Measurements from ENCODE around the gene CDK5. TPM values are rescaled to one million over a fixed set of nuclear protein-coding genes. Genes with fewer than 3 reads are reported as not detected.

CDK5 gene
- total and polyA plus RNA-seq, 2 of the 13 experiments (the other 11 are each of a cell fraction or from before 2014, with no cell fraction given): 16.4 to 21.3 TPM

DNA sequence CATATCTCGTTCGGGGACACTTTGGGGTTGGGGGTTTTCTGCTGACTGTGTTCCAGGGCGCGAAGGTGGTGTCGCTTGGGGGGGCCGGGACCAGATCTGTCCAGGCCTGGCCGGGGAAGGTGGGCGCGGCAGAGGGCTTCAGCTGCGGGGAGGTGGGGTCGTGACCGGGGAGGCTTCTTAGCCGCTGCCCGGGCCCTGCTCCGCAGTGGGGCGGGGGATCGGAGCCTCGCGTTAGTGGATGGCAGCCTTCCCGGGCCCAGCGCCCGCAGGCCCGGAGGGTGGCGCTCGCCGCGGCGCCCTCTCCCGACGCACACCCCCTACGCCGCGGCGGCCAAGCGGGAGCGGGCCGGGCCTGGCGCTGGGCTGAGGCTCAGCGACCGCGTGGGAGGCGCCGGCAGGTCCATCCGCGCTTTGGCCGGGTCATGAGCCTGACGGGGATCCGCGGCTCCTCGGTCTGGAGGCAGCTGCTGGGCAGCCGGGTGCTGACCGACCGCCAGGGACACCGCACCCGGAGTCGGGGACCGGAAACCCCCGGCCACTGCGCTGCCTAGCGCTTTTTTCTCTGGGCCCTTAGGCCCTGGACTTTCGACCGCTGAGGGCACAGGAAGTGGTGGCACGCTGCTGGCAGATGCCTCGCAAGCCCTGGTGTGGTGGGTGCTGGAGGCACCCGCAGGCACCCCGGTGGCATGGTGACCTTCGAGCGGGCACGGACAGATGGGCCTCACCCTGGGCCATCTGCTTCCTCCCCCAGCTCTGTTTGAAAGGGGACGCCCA is 29.7 kb upstream of the CDK5 start (continued):
- TF ChIP-seq, protein P1, sequence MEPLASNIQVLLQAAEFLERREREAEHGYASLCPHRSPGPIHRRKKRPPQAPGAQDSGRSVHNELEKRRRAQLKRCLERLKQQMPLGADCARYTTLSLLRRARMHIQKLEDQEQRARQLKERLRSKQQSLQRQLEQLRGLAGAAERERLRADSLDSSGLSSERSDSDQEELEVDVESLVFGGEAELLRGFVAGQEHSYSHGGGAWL (CRISPR knock-in tag; IDR thresholded peaks at IDR 0.05): peak; percentile 43; the same call in 1 of the 2 replicates
- TF ChIP-seq ZNF20 (CRISPR knock-in tag; IDR thresholded peaks at IDR 0.05) (no peak), MEIS1 (CRISPR knock-in tag; IDR thresholded peaks at IDR 0.05; ENCODE audit: borderline replicate concordance) (peak; percentile 70; the same call in 1 of the 2 replicates), PHF20 (CRISPR knock-in tag; IDR thresholded peaks at IDR 0.05) (peak; percentile 19; the same call in 1 of the 2 replicates), GATAD2A (CRISPR knock-in tag; IDR thresholded peaks at IDR 0.05) (peak; percentile 40; the same call in 1 of the 2 replicates), ELF1 (CRISPR knock-in tag; IDR thresholded peaks at IDR 0.05) (peak; percentile 52), ZNF577 (CRISPR knock-in tag; IDR thresholded peaks at IDR 0.05; ENCODE audit: borderline replicate concordance, low read depth) (peak; percentile 71; the same call in 1 of the 2 replicates), ZBTB7A (CRISPR knock-in tag; IDR thresholded peaks at IDR 0.05) (peak; percentile 26; the same call in 1 of the 2 replicates), SMYD3 (CRISPR knock-in tag; IDR thresholded peaks at IDR 0.05) (no peak), ZBTB7B (CRISPR knock-in tag; IDR thresholded peaks at IDR 0.05) (peak; percentile 48; the same call in 1 of the 2 replicates), DMAP1 (CRISPR knock-in tag; IDR thresholded peaks at IDR 0.05) (peak; percentile 58; the same call in 1 of the 2 replicates), ESRRA (CRISPR knock-in tag; IDR thresholded peaks at IDR 0.05; ENCODE audit: low read depth) (peak; percentile 67), MIER2 (CRISPR knock-in tag; IDR thresholded peaks at IDR 0.05) (no peak), ZNF263 (CRISPR knock-in tag; IDR thresholded peaks at IDR 0.05) (peak; percentile 14; the same call in 1 of the 2 replicates), ZNF703 (CRISPR knock-in tag; IDR thresholded peaks at IDR 0.05; ENCODE audit: borderline replicate concordance) (no peak), PHF21A (CRISPR knock-in tag; IDR thresholded peaks at IDR 0.05) (peak; percentile 45), TMF1 (CRISPR knock-in tag; IDR thresholded peaks at IDR 0.05; ENCODE audit: low read depth) (peak; percentile 61), PHF8 (CRISPR knock-in tag; IDR thresholded peaks at IDR 0.05) (peak; percentile 77)
- TF ChIP-seq, protein P2, sequence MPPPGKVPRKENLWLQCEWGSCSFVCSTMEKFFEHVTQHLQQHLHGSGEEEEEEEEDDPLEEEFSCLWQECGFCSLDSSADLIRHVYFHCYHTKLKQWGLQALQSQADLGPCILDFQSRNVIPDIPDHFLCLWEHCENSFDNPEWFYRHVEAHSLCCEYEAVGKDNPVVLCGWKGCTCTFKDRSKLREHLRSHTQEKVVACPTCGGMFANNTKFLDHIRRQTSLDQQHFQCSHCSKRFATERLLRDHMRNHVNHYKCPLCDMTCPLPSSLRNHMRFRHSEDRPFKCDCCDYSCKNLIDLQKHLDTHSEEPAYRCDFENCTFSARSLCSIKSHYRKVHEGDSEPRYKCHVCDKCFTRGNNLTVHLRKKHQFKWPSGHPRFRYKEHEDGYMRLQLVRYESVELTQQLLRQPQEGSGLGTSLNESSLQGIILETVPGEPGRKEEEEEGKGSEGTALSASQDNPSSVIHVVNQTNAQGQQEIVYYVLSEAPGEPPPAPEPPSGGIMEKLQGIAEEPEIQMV (CRISPR knock-in tag; IDR thresholded peaks at IDR 0.05; ENCODE audit: low read depth): no peak
- TF ChIP-seq, protein P3, sequence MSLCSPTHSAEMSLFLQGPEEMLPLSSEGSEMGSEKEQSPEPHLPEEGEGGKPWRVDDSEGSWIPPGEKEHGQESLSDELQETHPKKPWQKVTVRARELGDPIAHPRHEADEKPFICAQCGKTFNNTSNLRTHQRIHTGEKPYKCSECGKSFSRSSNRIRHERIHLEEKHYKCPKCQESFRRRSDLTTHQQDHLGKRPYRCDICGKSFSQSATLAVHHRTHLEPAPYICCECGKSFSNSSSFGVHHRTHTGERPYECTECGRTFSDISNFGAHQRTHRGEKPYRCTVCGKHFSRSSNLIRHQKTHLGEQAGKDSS (CRISPR knock-in tag; IDR thresholded peaks at IDR 0.05; ENCODE audit: borderline replicate concordance, low read depth): 0 out of 2 replicates have a peak, but pooled peaks have one; percentile 23
- TF ChIP-seq, protein P4, sequence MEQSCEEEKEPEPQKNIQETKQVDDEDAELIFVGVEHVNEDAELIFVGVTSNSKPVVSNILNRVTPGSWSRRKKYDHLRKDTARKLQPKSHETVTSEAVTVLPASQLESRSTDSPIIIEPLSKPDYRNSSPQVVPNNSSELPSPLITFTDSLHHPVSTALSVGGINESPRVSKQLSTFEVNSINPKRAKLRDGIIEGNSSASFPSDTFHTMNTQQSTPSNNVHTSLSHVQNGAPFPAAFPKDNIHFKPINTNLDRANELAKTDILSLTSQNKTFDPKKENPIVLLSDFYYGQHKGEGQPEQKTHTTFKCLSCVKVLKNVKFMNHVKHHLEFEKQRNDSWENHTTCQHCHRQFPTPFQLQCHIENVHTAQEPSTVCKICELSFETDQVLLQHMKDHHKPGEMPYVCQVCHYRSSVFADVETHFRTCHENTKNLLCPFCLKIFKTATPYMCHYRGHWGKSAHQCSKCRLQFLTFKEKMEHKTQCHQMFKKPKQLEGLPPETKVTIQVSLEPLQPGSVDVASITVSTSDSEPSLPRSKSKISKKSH (CRISPR knock-in tag; IDR thresholded peaks at IDR 0.05; ENCODE audit: borderline replicate concordance): peak; percentile 67; the same call in 1 of the 2 replicates
- TF ChIP-seq, protein P5, sequence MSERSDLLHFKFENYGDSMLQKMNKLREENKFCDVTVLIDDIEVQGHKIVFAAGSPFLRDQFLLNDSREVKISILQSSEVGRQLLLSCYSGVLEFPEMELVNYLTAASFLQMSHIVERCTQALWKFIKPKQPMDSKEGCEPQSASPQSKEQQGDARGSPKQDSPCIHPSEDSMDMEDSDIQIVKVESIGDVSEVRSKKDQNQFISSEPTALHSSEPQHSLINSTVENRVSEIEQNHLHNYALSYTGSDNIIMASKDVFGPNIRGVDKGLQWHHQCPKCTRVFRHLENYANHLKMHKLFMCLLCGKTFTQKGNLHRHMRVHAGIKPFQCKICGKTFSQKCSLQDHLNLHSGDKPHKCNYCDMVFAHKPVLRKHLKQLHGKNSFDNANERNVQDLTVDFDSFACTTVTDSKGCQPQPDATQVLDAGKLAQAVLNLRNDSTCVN (CRISPR knock-in tag; IDR thresholded peaks at IDR 0.05; ENCODE audit: borderline replicate concordance): no peak

All from HepG2 (cell line).